Keratinocyte (primary cell): ENCODE results near the gene SLC8A1. TPM values are rescaled to one million over a fixed set of nuclear protein-coding genes. Genes with fewer than 3 reads are reported as not detected.

ENCODE experiments used
- DNase-seq: peaks from one replicate; pipeline ENCODE4 v3.0.0-alpha.2; 2011; ENCODE audit warnings: low read depth, missing footprints, low spot score
- FAIRE-seq: peaks from 2 replicates; lab custom pipeline; 2011; peaks lifted over from hg19 to GRCh38; lab: Jason Lieb, UNC
- H2AFZ ChIP-seq: 2 replicates; pipeline ENCODE4 v1.6.0; 2012; ENCODE audit warnings: low read length, control low read depth, inconsistent platforms; ENCODE audit not compliant: control insufficient read depth
- H3K27ac ChIP-seq: 2 replicates; pipeline ENCODE4 v1.5.1; 2011; ENCODE audit warnings: low read length; ENCODE audit not compliant: control insufficient read depth, insufficient read depth
- H3K27me3 ChIP-seq: 3 replicates; pipeline ENCODE4 v1.6.0; 2011; ENCODE audit warnings: low read length; ENCODE audit not compliant: control insufficient read depth, insufficient read depth; ENCODE audit errors: extremely low read depth
- H3K36me3 ChIP-seq, 2 experiments: 2 replicates in 1 of 2; 3 replicates in 1 of 2; pipeline ENCODE4 v1.5.1; 2011; ENCODE audit warnings: low read length in 2 of 2, mild to moderate bottlenecking in 1 of 2; ENCODE audit not compliant: control insufficient read depth in 2 of 2, insufficient read depth in 2 of 2; ENCODE audit errors: extremely low read depth in 1 of 2
- H3K4me1 ChIP-seq: 3 replicates; pipeline ENCODE4 v1.5.1; 2011; ENCODE audit warnings: low read length; ENCODE audit not compliant: control insufficient read depth, insufficient read depth; ENCODE audit errors: extremely low read depth
- H3K4me2 ChIP-seq: 3 replicates; pipeline ENCODE4 v1.6.0; 2011; ENCODE audit warnings: low read depth, low read length; ENCODE audit not compliant: control insufficient read depth, insufficient read depth; ENCODE audit errors: extremely low read depth
- H3K4me3 ChIP-seq, 3 experiments: fragments of 200-600 bp in 1 of 3; sonication (generic) in 1 of 3; 2 replicates in 2 of 3; 3 replicates in 1 of 3; pipeline ENCODE4 v1.5.1; 2011 to 2016; ENCODE audit warnings: low read length in 3 of 3, mild to moderate bottlenecking in 3 of 3, control low read depth in 2 of 3, inconsistent platforms in 1 of 3, low read depth in 1 of 3, mixed read lengths in 1 of 3, mixed run types in 1 of 3, moderate library complexity in 1 of 3; ENCODE audit not compliant: control insufficient read depth in 2 of 3, insufficient read depth in 2 of 3; ENCODE audit errors: extremely low read depth in 1 of 3
- H3K79me2 ChIP-seq: 2 replicates; pipeline ENCODE4 v1.6.0; 2012; ENCODE audit warnings: low read length; ENCODE audit not compliant: control insufficient read depth, insufficient read depth
- H3K9ac ChIP-seq: 3 replicates; pipeline ENCODE4 v1.6.0; 2011; ENCODE audit warnings: low read length; ENCODE audit not compliant: control insufficient read depth, insufficient read depth; ENCODE audit errors: extremely low read depth
- H3K9me1 ChIP-seq: 3 replicates; pipeline ENCODE4 v1.6.0; 2011; ENCODE audit warnings: low read length; ENCODE audit not compliant: control insufficient read depth, insufficient read depth; ENCODE audit errors: extremely low read depth
- H3K9me3 ChIP-seq: 2 replicates; pipeline ENCODE4 v1.5.1; 2012; ENCODE audit warnings: low read depth, low read length; ENCODE audit not compliant: control insufficient read depth
- H4K20me1 ChIP-seq: 3 replicates; pipeline ENCODE4 v1.6.0; 2011; ENCODE audit warnings: low read length; ENCODE audit not compliant: control insufficient read depth, insufficient read depth; ENCODE audit errors: extremely low read depth
- CTCF ChIP-seq, 3 experiments: IDR thresholded peaks in 1 of 3; conservative IDR thresholded peaks in 1 of 3; optimal IDR thresholded peaks in 1 of 3; 2 replicates in 2 of 3; 3 replicates in 1 of 3; pipeline versions ENCODE3 to v1.5.1; 2011; ENCODE audit warnings: low read length in 3 of 3, mild to moderate bottlenecking in 3 of 3, moderate library complexity in 2 of 3, control low read depth in 1 of 3, inconsistent platforms in 1 of 3; ENCODE audit not compliant: insufficient read depth in 2 of 3; ENCODE audit errors: extremely low read depth in 1 of 3
- EZH2 ChIP-seq: IDR thresholded peaks from one replicate; pipeline ENCODE4 v1.6.1; 2012; ENCODE audit warnings: inconsistent platforms, mild to moderate bottlenecking, low read length, moderate library complexity
- dilution Hi-C: fragments of 300-500 bp; cut with MboI; formaldehyde crosslinking; loops from one replicate; pipeline ENCODE4 v1.7.0; 2020; ENCODE audit warnings: low sequenced_read_pairs; ENCODE audit not compliant: extremely low pct_ligation_motif_present
- polyA plus RNA-seq, 5 experiments: library from polyadenylated mRNA; depleted of rRNA in 3 of 5; stranded (reverse) in 3 of 5; stranded (forward) in 1 of 5; unstranded in 1 of 5; fragments of >200 nt; gene quantifications; 1 replicate in 1 of 5; 2 replicates in 3 of 5; 3 replicates in 1 of 5; pipeline versions ENCODE4 v1.2.1 to v1.2.3, GENCODE V29; 2011 to 2012; ENCODE audit warnings: missing spikeins in 2 of 5, low read depth in 1 of 5, low replicate concordance in 1 of 5

The SLC8A1 gene
- polyA plus RNA-seq, 1 donor (not counting 4 experiments of a cell fraction or from before 2014, with no cell fraction given): 2.7 TPM

DNA sequence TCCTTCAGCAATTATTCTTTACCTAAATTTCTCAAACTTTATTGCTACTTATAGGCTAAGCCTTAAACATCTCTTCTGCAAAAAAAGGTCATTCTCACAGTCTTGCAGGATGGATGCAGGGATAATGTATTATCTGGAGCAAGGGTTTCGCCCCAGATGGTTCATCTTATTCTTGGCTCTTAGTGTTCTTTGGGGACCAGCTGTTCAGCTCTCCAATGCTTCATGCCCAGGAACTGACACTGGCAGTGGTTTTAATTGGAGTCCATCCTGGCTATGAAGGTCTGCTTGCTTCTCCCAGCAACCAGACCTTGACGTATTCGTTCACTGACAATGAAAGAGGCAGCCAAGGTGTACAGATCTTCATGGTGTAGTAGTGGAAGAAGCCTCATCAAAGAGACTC, 331.9 kb downstream of the SLC8A1 start:
- H3K4me1 ChIP-seq: no peaks in the 10 kb centered on the region
- no peak overlapping the region for H3K27ac ChIP-seq
- H3K4me2 ChIP-seq: no peak overlapping the region
- dilution Hi-C loops: no loop called here
- H3K79me2 ChIP-seq: no peaks in the 10 kb centered on the region
- no peaks in the 10 kb centered on the region for H3K9me3 ChIP-seq
- H3K27me3 ChIP-seq: no peaks in the 10 kb centered on the region
- no peaks in the 10 kb centered on the region for H3K9me1 ChIP-seq
- no peak overlapping the region for H3K4me3 ChIP-seq
- no peaks in the 10 kb centered on the region for H3K36me3 ChIP-seq
- TF ChIP-seq EZH2 (no peak), CTCF (optimal IDR thresholded peaks at IDR 0.05 in 1 of 3, IDR thresholded peaks at IDR 0.05 in 1 of 3, conservative IDR thresholded peaks at IDR 0.05 in 1 of 3; ENCODE audit: extremely low read depth in 1 of 3, insufficient read depth in 2 of 3, low read length in 3 of 3) (no peak)
- no peak for FAIRE-seq
- no peak for DNase-seq
- no peak overlapping the region for H3K9ac ChIP-seq
- no peak overlapping the region for H2AFZ ChIP-seq
- no peaks in the 10 kb centered on the region for H4K20me1 ChIP-seq

DNA sequence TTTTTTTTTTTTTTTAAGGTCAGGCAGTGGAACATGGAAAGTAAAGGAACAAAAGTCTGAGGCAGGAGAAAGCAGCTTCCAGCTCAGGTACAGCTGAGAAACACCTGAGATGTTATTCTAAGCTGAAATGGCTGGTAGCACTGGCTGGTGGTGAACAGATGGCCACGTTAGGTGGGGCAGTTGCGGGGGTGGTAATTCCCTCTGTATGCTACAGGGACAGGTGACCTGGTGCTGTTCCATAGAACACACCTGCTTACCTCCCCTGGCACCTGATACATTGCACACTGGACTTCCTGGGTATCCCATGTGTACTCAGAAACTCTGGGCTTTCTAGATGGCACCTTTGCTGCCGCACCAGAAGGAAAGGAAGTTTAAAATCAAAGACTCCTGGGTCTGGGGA, 333.3 kb downstream of the SLC8A1 start:
- FAIRE-seq: no peak
- dilution Hi-C loops: no loop called here
- TF ChIP-seq EZH2: no peak
- TF ChIP-seq CTCF (optimal IDR thresholded peaks at IDR 0.05 in 1 of 3, IDR thresholded peaks at IDR 0.05 in 1 of 3, conservative IDR thresholded peaks at IDR 0.05 in 1 of 3; ENCODE audit: extremely low read depth in 1 of 3, insufficient read depth in 2 of 3, low read length in 3 of 3): no peak

More for the DNA sequence above, 333.3 kb downstream of the SLC8A1 start:
- H3K9ac ChIP-seq: no peak overlapping the region
- no peaks in the 10 kb centered on the region for H3K9me3 ChIP-seq
- no peak overlapping the region for H3K4me3 ChIP-seq
- DNase-seq: no peak
- no peaks in the 10 kb centered on the region for H3K36me3 ChIP-seq
- no peak overlapping the region for H3K27ac ChIP-seq
- H3K79me2 ChIP-seq: no peaks in the 10 kb centered on the region
- H2AFZ ChIP-seq: no peak overlapping the region
- no peak overlapping the region for H3K4me2 ChIP-seq
- H4K20me1 ChIP-seq: no peaks in the 10 kb centered on the region
- H3K9me1 ChIP-seq: no peaks in the 10 kb centered on the region
- no peaks in the 10 kb centered on the region for H3K4me1 ChIP-seq
- H3K27me3 ChIP-seq: no peaks in the 10 kb centered on the region
